Duodenal mucosa (tissue), 2 donors: ENCODE data around the gene ALDH5A1.

ENCODE experiments used
- H3K27ac ChIP-seq: one replicate; pipeline ENCODE4 v1.7.0; 2013; ENCODE audit warnings: low read depth, low read length
- H3K27me3 ChIP-seq, 2 donors: one replicate each; pipeline ENCODE4 v1.7.0; 2013; ENCODE audit warnings: low read length in 2 of 2, control low read depth in 1 of 2; ENCODE audit not compliant: insufficient read depth in 2 of 2, control insufficient read depth in 1 of 2
- H3K36me3 ChIP-seq, 2 donors: one replicate each; pipeline ENCODE4 v1.7.0; 2013; ENCODE audit warnings: low read length in 2 of 2, control low read depth in 1 of 2; ENCODE audit not compliant: insufficient read depth in 2 of 2, control insufficient read depth in 1 of 2
- H3K4me1 ChIP-seq, 2 donors: one replicate each; pipeline ENCODE4 v1.7.0; 2013; ENCODE audit warnings: low read length in 2 of 2, control low read depth in 1 of 2; ENCODE audit not compliant: insufficient read depth in 2 of 2, control insufficient read depth in 1 of 2
- H3K4me3 ChIP-seq, 2 donors: one replicate each; pipeline ENCODE4 v1.7.0; 2013; ENCODE audit warnings: low read length in 2 of 2, low read depth in 1 of 2
- H3K9ac ChIP-seq, 2 donors: one replicate each; pipeline ENCODE4 v1.7.0; 2013; ENCODE audit warnings: low read length in 2 of 2, low read depth in 1 of 2
- H3K9me3 ChIP-seq, 2 donors: one replicate each; pipeline ENCODE4 v1.7.0; 2013; ENCODE audit warnings: low read length in 2 of 2, control low read depth in 1 of 2; ENCODE audit not compliant: control insufficient read depth in 1 of 2

ALDH5A1 gene

DNA sequence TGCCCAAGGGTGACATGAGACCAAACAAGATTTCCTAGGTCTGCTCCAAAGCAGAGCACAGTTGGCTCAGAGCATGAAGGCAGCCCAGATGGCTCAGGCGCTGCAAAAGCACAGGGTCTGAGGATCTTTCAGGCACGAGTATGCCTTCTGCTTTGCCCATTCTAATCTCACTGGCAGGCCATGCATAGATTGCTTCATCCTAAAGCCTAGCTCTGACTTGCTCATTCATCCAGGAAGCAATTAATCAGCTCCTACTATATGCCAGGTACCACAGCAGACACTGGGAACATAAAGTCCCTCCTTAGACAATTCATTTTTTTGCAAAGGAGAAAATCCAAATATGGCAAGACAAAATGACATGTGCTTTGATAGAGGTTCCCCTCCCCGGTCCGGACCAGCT lies 36.6 kb upstream of the ALDH5A1 start:
- Histone ChIP-seq H3K4me1 (no peaks in the 10 kb centered on the region), H3K9ac (no peak overlapping the region), H3K4me3 (no peak overlapping the region), H3K36me3 (no peaks in the 10 kb centered on the region), H3K9me3 (no peaks in the 10 kb centered on the region), H3K27ac (no peak overlapping the region), H3K27me3 (no peaks in the 10 kb centered on the region)

DNA sequence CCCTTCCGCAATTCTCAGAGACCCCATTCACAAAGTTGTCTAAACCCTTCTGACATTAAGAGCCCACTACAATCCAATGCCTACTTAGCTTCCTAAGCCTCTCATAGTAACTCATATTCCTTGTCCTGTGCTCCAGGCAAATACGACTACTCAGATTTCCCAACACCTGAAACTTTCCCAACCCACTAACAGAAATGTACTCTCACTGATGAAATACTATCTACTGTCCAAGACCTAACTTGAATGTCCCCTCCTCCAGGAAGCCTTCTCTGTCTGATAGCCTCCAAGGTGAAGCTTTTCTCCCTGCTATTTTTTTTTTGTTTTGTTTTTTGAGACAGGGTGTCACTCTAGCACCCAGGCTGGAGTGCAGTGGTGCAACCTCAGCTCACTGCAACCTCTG lies 35.8 kb upstream of the ALDH5A1 start:
- H3K4me3 ChIP-seq = no peak overlapping the region
- H3K9ac ChIP-seq = no peak overlapping the region
- H3K9me3 ChIP-seq = no peaks in the 10 kb centered on the region
- H3K27ac ChIP-seq = no peak overlapping the region
- H3K36me3 ChIP-seq = no peaks in the 10 kb centered on the region
- H3K4me1 ChIP-seq = no peaks in the 10 kb centered on the region
- H3K27me3 ChIP-seq = no peaks in the 10 kb centered on the region

DNA sequence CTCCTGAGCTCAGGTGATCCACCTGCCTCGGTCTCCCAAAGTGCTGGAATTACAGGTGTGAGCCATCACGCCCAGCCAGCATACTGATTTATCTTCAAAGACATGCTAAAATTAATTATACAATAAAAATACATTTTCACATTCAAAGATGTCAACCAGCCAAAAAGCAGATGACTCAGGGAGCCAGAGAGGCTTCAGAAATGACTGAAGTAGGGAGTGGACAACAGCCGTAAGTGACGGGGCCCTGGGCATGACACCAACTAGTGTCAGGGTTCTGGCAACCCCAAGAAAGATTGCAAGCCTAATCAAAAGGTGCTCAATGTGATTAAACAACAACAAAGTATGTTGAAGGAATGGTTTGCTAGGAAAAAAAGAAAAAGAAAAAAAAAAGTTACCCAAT lies 33.8 kb upstream of the ALDH5A1 start:
- Histone ChIP-seq H3K4me3 (no peak overlapping the region), H3K9me3 (no peaks in the 10 kb centered on the region), H3K27ac (no peak overlapping the region), H3K4me1 (no peaks in the 10 kb centered on the region), H3K36me3 (no peaks in the 10 kb centered on the region), H3K27me3 (no peaks in the 10 kb centered on the region), H3K9ac (no peak overlapping the region)

DNA sequence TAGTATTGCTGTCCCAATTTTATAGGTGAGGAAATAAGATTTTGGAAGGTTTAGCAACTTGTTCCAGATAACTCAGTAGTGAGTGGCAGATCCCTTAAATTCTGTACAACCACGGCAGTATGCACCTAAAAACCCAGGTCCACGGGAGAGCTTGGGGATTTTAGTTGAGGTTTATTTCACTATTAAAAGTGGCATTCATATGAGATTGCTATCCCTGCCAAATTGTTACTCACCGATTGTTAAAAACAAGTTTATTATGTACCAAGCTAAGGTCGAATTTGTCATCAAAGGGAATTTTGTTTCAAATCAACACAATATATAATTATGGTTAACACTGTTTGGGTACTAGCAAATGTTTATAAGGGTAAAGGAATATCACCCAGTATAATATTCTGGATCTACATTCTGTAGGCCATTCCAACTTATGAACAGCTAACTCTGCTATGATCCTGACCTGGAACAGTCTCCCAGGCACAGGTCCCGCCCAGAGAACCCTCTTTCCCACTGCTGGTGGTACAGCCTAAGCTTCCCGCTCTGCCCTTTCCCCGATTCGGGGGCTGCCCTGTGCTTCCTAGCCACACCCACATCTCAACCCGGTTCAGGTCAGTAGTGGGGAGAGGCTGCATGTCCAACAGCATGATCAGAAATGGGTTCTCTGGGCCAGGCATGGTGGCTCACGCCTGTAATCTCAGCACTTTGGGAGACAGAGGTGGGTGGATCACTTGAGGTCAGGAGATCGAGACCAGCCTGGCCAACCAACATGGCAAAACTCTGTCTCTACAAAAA lies 30.3 kb upstream of the ALDH5A1 start:
- Histone ChIP-seq H3K9ac (no peak overlapping the region), H3K27ac (no peak overlapping the region), H3K27me3 (no peaks in the 10 kb centered on the region), H3K4me3 (no peak overlapping the region), H3K36me3 (no peaks in the 10 kb centered on the region), H3K4me1 (no peaks in the 10 kb centered on the region), H3K9me3 (no peaks in the 10 kb centered on the region)

DNA sequence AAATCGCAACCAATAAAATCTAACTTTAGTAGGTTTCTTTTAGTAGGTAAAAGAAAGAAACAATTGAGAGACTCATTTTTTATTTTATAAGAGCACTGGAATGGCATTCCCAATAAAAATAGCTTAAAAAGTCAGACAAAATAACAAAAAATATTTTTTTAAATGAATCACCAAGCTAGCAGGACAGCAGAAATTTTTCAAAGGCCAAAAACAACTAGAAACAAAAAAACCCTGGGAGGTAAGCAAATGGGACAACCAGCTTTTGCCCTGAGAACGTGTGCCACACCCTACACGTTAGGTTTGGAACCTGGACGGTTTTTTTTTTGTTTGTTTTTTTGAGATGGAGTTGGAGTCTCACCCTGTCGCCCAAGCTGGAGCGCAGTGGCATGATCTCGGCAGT lies 25.0 kb upstream of the ALDH5A1 start:
- H3K4me1 ChIP-seq = no peaks in the 10 kb centered on the region
- no peak overlapping the region for H3K4me3 ChIP-seq
- H3K9ac ChIP-seq = no peak overlapping the region
- H3K36me3 ChIP-seq = no peaks in the 10 kb centered on the region
- H3K27ac ChIP-seq = no peak overlapping the region
- no peaks in the 10 kb centered on the region for H3K9me3 ChIP-seq
- H3K27me3 ChIP-seq = no peaks in the 10 kb centered on the region

DNA sequence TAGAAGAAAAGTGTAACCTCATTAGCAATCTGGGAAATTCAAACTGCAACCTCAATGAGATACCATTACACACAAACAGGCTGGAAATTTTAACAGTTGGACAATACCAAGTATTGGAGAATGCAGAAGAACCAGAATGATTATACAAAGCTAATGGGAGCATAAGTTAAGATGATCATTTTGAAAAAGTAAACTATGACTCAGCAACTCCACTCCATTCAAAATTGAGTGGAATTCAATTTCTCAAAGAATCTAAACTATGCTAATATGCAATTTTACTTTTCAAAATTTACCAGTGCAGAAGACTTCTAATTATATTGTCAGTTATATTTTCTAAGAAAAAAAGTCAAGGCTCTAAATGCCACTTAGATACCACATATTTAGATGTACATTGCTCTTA lies 22.6 kb upstream of the ALDH5A1 start:
- no peak overlapping the region for H3K9ac ChIP-seq
- no peak overlapping the region for H3K4me3 ChIP-seq
- H3K36me3 ChIP-seq = no peaks in the 10 kb centered on the region
- H3K27ac ChIP-seq = no peak overlapping the region
- H3K9me3 ChIP-seq = no peaks in the 10 kb centered on the region
- H3K27me3 ChIP-seq = no peaks in the 10 kb centered on the region
- H3K4me1 ChIP-seq = no peaks in the 10 kb centered on the region

DNA sequence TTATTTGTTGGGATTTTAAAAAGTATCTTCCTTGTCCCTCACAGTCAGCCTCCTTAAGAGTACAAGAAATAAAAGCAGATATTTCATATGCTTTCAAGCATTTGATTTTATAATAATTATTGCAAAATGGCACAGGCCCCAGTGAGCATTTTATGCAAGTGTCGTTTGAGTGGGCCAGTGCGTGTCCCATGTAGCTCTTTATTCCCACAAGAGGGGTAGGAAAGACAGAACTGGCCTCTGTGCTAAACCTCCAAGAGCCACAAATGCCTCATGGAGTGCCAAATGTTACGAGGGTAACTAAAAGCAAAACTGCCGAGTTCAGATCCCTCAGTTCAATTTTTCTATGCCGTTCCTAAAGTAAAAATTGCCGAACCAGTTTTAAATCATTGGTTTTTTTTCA lies 18.1 kb upstream of the ALDH5A1 start:
- no peaks in the 10 kb centered on the region for H3K9me3 ChIP-seq
- H3K4me1 ChIP-seq = no peaks in the 10 kb centered on the region
- H3K4me3 ChIP-seq = no peak overlapping the region
- no peaks in the 10 kb centered on the region for H3K36me3 ChIP-seq
- H3K27me3 ChIP-seq = no peaks in the 10 kb centered on the region
- no peak overlapping the region for H3K9ac ChIP-seq
- no peak overlapping the region for H3K27ac ChIP-seq

DNA sequence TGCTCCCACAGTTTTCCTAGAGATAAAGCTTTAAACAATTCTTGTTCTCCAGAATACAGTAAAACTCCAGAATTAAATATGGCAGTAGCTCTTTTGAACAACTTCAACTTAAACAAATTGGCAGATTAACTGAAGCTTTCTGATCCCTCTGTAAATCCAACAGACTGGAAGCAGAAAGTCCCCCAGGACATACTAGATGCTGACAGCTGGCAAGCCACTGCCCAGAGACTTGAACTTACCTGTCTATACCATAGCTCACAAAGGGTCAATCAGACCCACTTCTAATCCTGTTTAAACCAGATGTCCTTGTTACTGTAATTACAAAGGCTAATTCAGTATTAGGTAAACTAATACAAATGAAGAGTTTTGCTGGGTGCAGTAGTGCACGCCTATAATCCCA lies 17.7 kb upstream of the ALDH5A1 start:
- no peaks in the 10 kb centered on the region for H3K9me3 ChIP-seq
- no peak overlapping the region for H3K9ac ChIP-seq
- no peak overlapping the region for H3K4me3 ChIP-seq
- H3K27ac ChIP-seq = no peak overlapping the region
- H3K4me1 ChIP-seq = no peaks in the 10 kb centered on the region
- no peaks in the 10 kb centered on the region for H3K36me3 ChIP-seq
- no peaks in the 10 kb centered on the region for H3K27me3 ChIP-seq

DNA sequence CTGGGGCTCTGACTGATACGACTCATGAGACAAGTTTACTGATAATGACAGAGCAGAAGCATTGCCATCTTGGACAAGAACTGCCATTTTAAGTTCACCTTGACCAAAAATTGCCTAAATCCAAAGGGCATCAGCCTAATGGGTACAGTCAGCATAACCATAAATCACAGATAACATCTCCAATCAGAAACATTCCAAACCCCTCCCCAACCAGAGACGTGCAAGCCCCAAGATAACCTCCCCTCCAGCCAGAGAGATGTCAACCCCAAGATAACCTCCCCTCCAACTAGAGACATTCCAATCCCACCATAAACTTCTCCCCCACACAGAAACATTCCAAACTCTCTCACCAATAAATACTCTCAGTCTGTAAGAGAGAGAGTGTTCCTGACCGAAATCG lies 15.9 kb upstream of the ALDH5A1 start:
- Histone ChIP-seq H3K27ac (no peak overlapping the region), H3K4me1 (no peaks in the 10 kb centered on the region), H3K36me3 (no peaks in the 10 kb centered on the region), H3K9me3 (no peaks in the 10 kb centered on the region), H3K4me3 (no peak overlapping the region), H3K27me3 (no peaks in the 10 kb centered on the region), H3K9ac (no peak overlapping the region)

DNA sequence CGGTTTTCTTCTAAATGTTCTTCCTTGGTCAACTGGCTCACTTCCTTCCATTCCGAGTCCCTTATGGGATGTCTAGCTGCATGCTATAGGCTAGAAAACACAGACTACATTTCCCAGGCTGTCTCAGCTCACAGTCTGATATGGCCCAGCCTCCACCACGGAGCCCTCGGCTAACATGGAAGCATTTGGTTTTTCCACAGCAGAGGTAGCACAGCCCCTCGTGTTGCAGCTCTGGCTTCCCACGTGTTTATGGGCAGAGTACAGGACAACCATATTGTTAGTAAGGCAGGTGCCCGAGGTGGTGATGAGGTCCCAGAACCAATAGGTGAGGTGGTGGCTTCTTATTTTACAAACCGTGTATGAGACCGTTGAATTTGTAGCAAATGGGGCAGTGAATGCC lies 14.1 kb upstream of the ALDH5A1 start:
- Histone ChIP-seq H3K9ac (no peak overlapping the region), H3K4me1 (no peaks in the 10 kb centered on the region), H3K27me3 (no peaks in the 10 kb centered on the region), H3K9me3 (no peaks in the 10 kb centered on the region), H3K4me3 (no peak overlapping the region), H3K27ac (no peak overlapping the region), H3K36me3 (no peaks in the 10 kb centered on the region)

DNA sequence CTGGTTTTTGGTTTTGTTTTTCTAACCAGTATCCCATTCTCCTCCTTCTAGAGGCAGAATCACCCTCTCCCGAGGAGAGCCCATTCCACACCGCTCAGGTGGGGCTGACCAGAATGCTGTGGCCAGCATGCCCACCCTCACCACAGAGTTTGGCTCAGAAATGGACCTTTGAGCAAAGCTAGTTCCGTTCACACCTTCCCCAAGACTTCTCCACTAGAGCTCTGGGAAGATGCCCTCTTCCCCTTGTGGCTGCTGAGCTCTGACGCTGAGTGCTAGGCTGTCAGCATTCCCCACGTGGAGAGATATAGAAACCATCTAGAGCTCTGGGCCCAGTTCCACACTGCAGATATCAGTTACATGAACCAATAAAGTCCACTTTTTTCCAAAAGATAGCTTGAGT lies 13.3 kb upstream of the ALDH5A1 start:
- H3K9ac ChIP-seq = no peak overlapping the region
- H3K4me3 ChIP-seq = no peak overlapping the region

More for the DNA sequence above, 13.3 kb upstream of the ALDH5A1 start:
- Histone ChIP-seq H3K4me1 (no peaks in the 10 kb centered on the region), H3K9me3 (no peaks in the 10 kb centered on the region), H3K36me3 (no peaks in the 10 kb centered on the region), H3K27ac (no peak overlapping the region), H3K27me3 (no peaks in the 10 kb centered on the region)
